ENCODE measurements around the gene LAYN.

LAYN gene

GRCh38 chr11:111586388-111586831 is 45.9 kb downstream of the LAYN start:
- DNase-seq, result peak in 1 of 3 donors; percentile 36
- H3K27me3 ChIP-seq (replicated peaks; ENCODE audit: control insufficient read depth, insufficient read depth, low read length, poor library complexity, severe bottlenecking), result no peaks in the 10 kb centered on the region
- no peak overlapping the region for H3K4me3 ChIP-seq (ENCODE audit: insufficient read depth, low read depth, low read length, poor library complexity, severe bottlenecking)
- H3K27ac ChIP-seq (ENCODE audit: insufficient read depth, low read length, poor library complexity, severe bottlenecking), result no peak overlapping the region
- no peaks in the 10 kb centered on the region for H3K36me3 ChIP-seq (ENCODE audit: control insufficient read depth, insufficient read depth, low read length)
- no peaks in the 10 kb centered on the region for H3K9me3 ChIP-seq (ENCODE audit: control insufficient read depth, low read length)
- H3K4me1 ChIP-seq (ENCODE audit: control insufficient read depth, insufficient read depth, low read length, poor library complexity, severe bottlenecking), result no peaks in the 10 kb centered on the region

- no peaks in the 10 kb centered on the region for H3K27me3 ChIP-seq (replicated peaks; ENCODE audit: control insufficient read depth, insufficient read depth, low read length, poor library complexity, severe bottlenecking)
- no peak overlapping the region for H3K27ac ChIP-seq (ENCODE audit: insufficient read depth, low read length, poor library complexity, severe bottlenecking)
- H3K9me3 ChIP-seq (ENCODE audit: control insufficient read depth, low read length), result no peaks in the 10 kb centered on the region
- H3K36me3 ChIP-seq (ENCODE audit: control insufficient read depth, insufficient read depth, low read length), result no peaks in the 10 kb centered on the region
- H3K4me3 ChIP-seq (ENCODE audit: insufficient read depth, low read depth, low read length, poor library complexity, severe bottlenecking), result no peak overlapping the region
- no peak for DNase-seq
- no peaks in the 10 kb centered on the region for H3K4me1 ChIP-seq (ENCODE audit: control insufficient read depth, insufficient read depth, low read length, poor library complexity, severe bottlenecking)
These were observed 48.6 kb downstream of the LAYN start for GRCh38 chr11:111589114-111589513.

GRCh38 chr11:111589886-111590499 is 49.5 kb downstream of the LAYN start:
- DNase-seq, result no peak

GRCh38 chr11:111591187-111591960 is 50.9 kb downstream of the LAYN start:
- H3K27me3 ChIP-seq (replicated peaks; ENCODE audit: control insufficient read depth, insufficient read depth, low read length, poor library complexity, severe bottlenecking), result no peaks in the 10 kb centered on the region

More at GRCh38 chr11:111589886-111590499, 49.5 kb downstream of the LAYN start:
- Histone ChIP-seq H3K36me3 (ENCODE audit: control insufficient read depth, insufficient read depth, low read length) (no peaks in the 10 kb centered on the region), H3K9me3 (ENCODE audit: control insufficient read depth, low read length) (no peaks in the 10 kb centered on the region), H3K4me3 (ENCODE audit: insufficient read depth, low read depth, low read length, poor library complexity, severe bottlenecking) (no peak overlapping the region), H3K27ac (ENCODE audit: insufficient read depth, low read length, poor library complexity, severe bottlenecking) (no peak overlapping the region), H3K4me1 (ENCODE audit: control insufficient read depth, insufficient read depth, low read length, poor library complexity, severe bottlenecking) (no peaks in the 10 kb centered on the region), H3K27me3 (replicated peaks; ENCODE audit: control insufficient read depth, insufficient read depth, low read length, poor library complexity, severe bottlenecking) (no peaks in the 10 kb centered on the region)

GRCh38 chr11:111592491-111592890 is 52.0 kb downstream of the LAYN start:
- no peak for DNase-seq

More at GRCh38 chr11:111591187-111591960, 50.9 kb downstream of the LAYN start:
- H3K36me3 ChIP-seq (ENCODE audit: control insufficient read depth, insufficient read depth, low read length), result no peaks in the 10 kb centered on the region
- H3K9me3 ChIP-seq (ENCODE audit: control insufficient read depth, low read length), result no peaks in the 10 kb centered on the region
- no peak overlapping the region for H3K4me3 ChIP-seq (ENCODE audit: insufficient read depth, low read depth, low read length, poor library complexity, severe bottlenecking)
- no peaks in the 10 kb centered on the region for H3K4me1 ChIP-seq (ENCODE audit: control insufficient read depth, insufficient read depth, low read length, poor library complexity, severe bottlenecking)
- DNase-seq, result no peak
- H3K27ac ChIP-seq (ENCODE audit: insufficient read depth, low read length, poor library complexity, severe bottlenecking), result no peak overlapping the region

GRCh38 chr11:111596319-111596718 is 55.8 kb downstream of the LAYN start:
- Histone ChIP-seq H3K4me1 (ENCODE audit: control insufficient read depth, insufficient read depth, low read length, poor library complexity, severe bottlenecking) (peaks cover 3% of the 10 kb centered on the region), H3K36me3 (ENCODE audit: control insufficient read depth, insufficient read depth, low read length) (no peaks in the 10 kb centered on the region), H3K9me3 (ENCODE audit: control insufficient read depth, low read length) (no peaks in the 10 kb centered on the region), H3K27me3 (replicated peaks; ENCODE audit: control insufficient read depth, insufficient read depth, low read length, poor library complexity, severe bottlenecking) (no peaks in the 10 kb centered on the region), H3K4me3 (ENCODE audit: insufficient read depth, low read depth, low read length, poor library complexity, severe bottlenecking) (no peak overlapping the region), H3K27ac (ENCODE audit: insufficient read depth, low read length, poor library complexity, severe bottlenecking) (no peak overlapping the region)
- DNase-seq, result no peak

More at GRCh38 chr11:111592491-111592890, 52.0 kb downstream of the LAYN start:
- H3K27ac ChIP-seq (ENCODE audit: insufficient read depth, low read length, poor library complexity, severe bottlenecking), result no peak overlapping the region
- H3K9me3 ChIP-seq (ENCODE audit: control insufficient read depth, low read length), result no peaks in the 10 kb centered on the region
- no peaks in the 10 kb centered on the region for H3K27me3 ChIP-seq (replicated peaks; ENCODE audit: control insufficient read depth, insufficient read depth, low read length, poor library complexity, severe bottlenecking)
- H3K4me1 ChIP-seq (ENCODE audit: control insufficient read depth, insufficient read depth, low read length, poor library complexity, severe bottlenecking), result no peaks in the 10 kb centered on the region
- H3K36me3 ChIP-seq (ENCODE audit: control insufficient read depth, insufficient read depth, low read length), result no peaks in the 10 kb centered on the region
- H3K4me3 ChIP-seq (ENCODE audit: insufficient read depth, low read depth, low read length, poor library complexity, severe bottlenecking), result no peak overlapping the region

- peaks cover 9% of the 10 kb centered on the region for H3K4me1 ChIP-seq (ENCODE audit: control insufficient read depth, insufficient read depth, low read length, poor library complexity, severe bottlenecking)
- no peak for DNase-seq
- no peaks in the 10 kb centered on the region for H3K27me3 ChIP-seq (replicated peaks; ENCODE audit: control insufficient read depth, insufficient read depth, low read length, poor library complexity, severe bottlenecking)
- no peaks in the 10 kb centered on the region for H3K9me3 ChIP-seq (ENCODE audit: control insufficient read depth, low read length)
- no peak overlapping the region for H3K27ac ChIP-seq (ENCODE audit: insufficient read depth, low read length, poor library complexity, severe bottlenecking)
- no peak overlapping the region for H3K4me3 ChIP-seq (ENCODE audit: insufficient read depth, low read depth, low read length, poor library complexity, severe bottlenecking)
- no peaks in the 10 kb centered on the region for H3K36me3 ChIP-seq (ENCODE audit: control insufficient read depth, insufficient read depth, low read length)
These were observed 57.6 kb downstream of the LAYN start for GRCh38 chr11:111598148-111598547.

- no peak overlapping the region for H3K27ac ChIP-seq (ENCODE audit: insufficient read depth, low read length, poor library complexity, severe bottlenecking)
- H3K4me1 ChIP-seq (ENCODE audit: control insufficient read depth, insufficient read depth, low read length, poor library complexity, severe bottlenecking), result peaks cover 13% of the 10 kb centered on the region
- H3K9me3 ChIP-seq (ENCODE audit: control insufficient read depth, low read length), result no peaks in the 10 kb centered on the region
- H3K27me3 ChIP-seq (replicated peaks; ENCODE audit: control insufficient read depth, insufficient read depth, low read length, poor library complexity, severe bottlenecking), result no peaks in the 10 kb centered on the region
- no peaks in the 10 kb centered on the region for H3K36me3 ChIP-seq (ENCODE audit: control insufficient read depth, insufficient read depth, low read length)
- DNase-seq, result no peak
- no peak overlapping the region for H3K4me3 ChIP-seq (ENCODE audit: insufficient read depth, low read depth, low read length, poor library complexity, severe bottlenecking)
These were observed 58.0 kb downstream of the LAYN start for GRCh38 chr11:111598559-111598958.

GRCh38 chr11:111601636-111601978 is 61.1 kb downstream of the LAYN start:
- peak overlapping the region; percentile 70 for H3K27ac ChIP-seq (ENCODE audit: insufficient read depth, low read length, poor library complexity, severe bottlenecking)
- H3K4me3 ChIP-seq (ENCODE audit: insufficient read depth, low read depth, low read length, poor library complexity, severe bottlenecking), result peak overlapping the region; percentile 53
- no peak for DNase-seq
- H3K27me3 ChIP-seq (replicated peaks; ENCODE audit: control insufficient read depth, insufficient read depth, low read length, poor library complexity, severe bottlenecking), result no peaks in the 10 kb centered on the region
- no peaks in the 10 kb centered on the region for H3K9me3 ChIP-seq (ENCODE audit: control insufficient read depth, low read length)
- H3K4me1 ChIP-seq (ENCODE audit: control insufficient read depth, insufficient read depth, low read length, poor library complexity, severe bottlenecking), result peaks cover 25% of the 10 kb centered on the region
- H3K36me3 ChIP-seq (ENCODE audit: control insufficient read depth, insufficient read depth, low read length), result no peaks in the 10 kb centered on the region
